Ishikawa (cell line): ENCODE measurements around the gene FAM13B.

ENCODE experiments used
- EP300 ChIP-seq: IDR thresholded peaks from 2 replicates; pipeline ENCODE4 v1.6.1; 2012; ENCODE audit warnings: borderline replicate concordance
- NFIC ChIP-seq: IDR thresholded peaks from 2 replicates; pipeline ENCODE4 v1.6.1; 2012
- RAD21 ChIP-seq: IDR thresholded peaks from 2 replicates; pipeline ENCODE4 v1.6.1; 2012; ENCODE audit warnings: low read depth
- YY1 ChIP-seq: IDR thresholded peaks from 2 replicates; pipeline ENCODE4 v1.6.1; 2012; ENCODE audit warnings: low read depth
- ZBTB7A ChIP-seq: IDR thresholded peaks from 2 replicates; pipeline ENCODE4 v1.6.1; 2012; ENCODE audit warnings: low read depth
- TF ChIP-seq, protein P1 (sequence below): IDR thresholded peaks from 2 replicates; pipeline ENCODE4 v1.6.1; 2012
- TF ChIP-seq, protein P2 (sequence below): IDR thresholded peaks from 2 replicates; pipeline ENCODE4 v1.6.1; 2012

DNA sequence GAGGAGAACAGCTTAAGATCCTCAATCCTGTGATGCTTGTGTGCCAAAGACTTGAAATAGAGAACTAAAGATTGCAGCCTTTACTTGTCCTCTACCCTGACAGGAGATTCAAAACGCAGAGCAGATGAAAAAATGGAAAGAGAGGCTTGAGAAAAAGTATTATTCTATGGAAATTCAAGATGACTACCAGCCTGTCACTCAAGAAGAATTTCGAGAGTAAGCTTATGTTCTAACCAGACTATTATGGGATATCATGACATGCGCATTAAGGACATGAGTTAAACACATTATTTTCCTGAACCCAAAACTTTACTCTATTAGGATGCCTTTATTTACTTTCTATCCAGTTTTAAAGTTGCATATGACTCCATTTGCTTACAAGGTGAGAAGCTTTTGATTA is 97.2 kb downstream of the FAM13B start:
- TF ChIP-seq ZBTB7A (no peak), NFIC (no peak), RAD21 (no peak), EP300 (no peak), YY1 (no peak)
- TF ChIP-seq, protein P1, sequence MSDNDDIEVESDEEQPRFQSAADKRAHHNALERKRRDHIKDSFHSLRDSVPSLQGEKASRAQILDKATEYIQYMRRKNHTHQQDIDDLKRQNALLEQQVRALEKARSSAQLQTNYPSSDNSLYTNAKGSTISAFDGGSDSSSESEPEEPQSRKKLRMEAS: no peak
- TF ChIP-seq, protein P2, sequence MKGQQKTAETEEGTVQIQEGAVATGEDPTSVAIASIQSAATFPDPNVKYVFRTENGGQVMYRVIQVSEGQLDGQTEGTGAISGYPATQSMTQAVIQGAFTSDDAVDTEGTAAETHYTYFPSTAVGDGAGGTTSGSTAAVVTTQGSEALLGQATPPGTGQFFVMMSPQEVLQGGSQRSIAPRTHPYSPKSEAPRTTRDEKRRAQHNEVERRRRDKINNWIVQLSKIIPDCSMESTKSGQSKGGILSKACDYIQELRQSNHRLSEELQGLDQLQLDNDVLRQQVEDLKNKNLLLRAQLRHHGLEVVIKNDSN: no peak
